ENCODE measurements around the gene GRK6. TPM values are rescaled to one million over a fixed set of nuclear protein-coding genes. Genes with fewer than 3 reads are reported as not detected.

GRK6 gene
- total RNA-seq, 1 experiment from 2014 or later: 75.2 TPM

DNA sequence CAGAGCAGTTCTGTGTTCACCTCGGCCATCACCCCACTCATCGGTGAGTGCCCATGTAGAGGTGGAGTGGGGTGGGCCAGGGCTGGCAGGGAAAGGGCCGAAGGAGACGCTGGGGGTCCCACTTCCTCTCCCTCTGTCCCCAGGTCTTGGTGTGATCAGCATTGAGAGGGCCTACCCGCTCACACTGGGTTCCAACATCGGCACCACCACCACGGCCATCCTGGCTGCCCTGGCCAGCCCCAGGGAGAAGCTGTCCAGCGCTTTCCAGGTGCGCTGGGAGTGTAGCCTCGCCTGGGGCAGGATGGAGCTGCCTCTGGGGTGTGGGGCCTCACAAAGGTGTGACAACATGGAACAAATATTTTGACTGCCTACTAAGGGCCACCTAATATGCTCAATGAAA is 29.7 kb upstream of the GRK6 start:
- H3K4me1 ChIP-seq (ENCODE audit: insufficient read depth, low read length): no peaks in the 10 kb centered on the region; the same call in 1 of the 2 replicates
- H4K8ac ChIP-seq (replicated peaks; ENCODE audit: insufficient read length, low read depth, low read length): no peak overlapping the region
- H2BK5ac ChIP-seq (ENCODE audit: insufficient read length, low read length): no peak overlapping the region
- no peaks in the 10 kb centered on the region for H3K79me2 ChIP-seq (ENCODE audit: insufficient read depth, low read length)
- H3K4ac ChIP-seq (ENCODE audit: low read depth, low read length): no peak overlapping the region
- no peaks in the 10 kb centered on the region; the same call in 1 of the 2 replicates for H3K27me3 ChIP-seq (ENCODE audit: insufficient read depth, low read length)
- Mint-ChIP-seq H3K9me3 (no peaks in the 10 kb centered on the region), H3K27me3 (ENCODE audit: low read depth) (peaks cover 37% of the 10 kb centered on the region), H3K36me3 (ENCODE audit: insufficient read depth in 1 of 3, low read depth in 3 of 3) (no peaks in the 10 kb centered on the region), H3K4me3 (no peak overlapping the region), H3K27ac (no peak overlapping the region), H3K4me1 (peaks cover 10 to 17% of the 10 kb centered on the region in 2 experiments)
- no peak overlapping the region for H3T11ph ChIP-seq (ENCODE audit: low read length)
- H3K18ac ChIP-seq (ENCODE audit: insufficient read length, low read depth, low read length): no peak overlapping the region
- H2AK5ac ChIP-seq (ENCODE audit: insufficient read length, low read length): no peak overlapping the region
- no peak overlapping the region for H2BK120ac ChIP-seq (ENCODE audit: low read depth, low read length, poor library complexity, severe bottlenecking)
- H3K23me2 ChIP-seq (ENCODE audit: insufficient read length, low read depth, low read length, poor library complexity, severe bottlenecking): no peaks in the 10 kb centered on the region
- no peak overlapping the region for H2BK15ac ChIP-seq (ENCODE audit: low read depth, low read length)
- H3K4me2 ChIP-seq (ENCODE audit: insufficient read depth, insufficient read length, low read length): no peak overlapping the region
- no CpG with 5 or more reads among the region's 10 CpGs for WGBS (ENCODE audit: extremely low coverage, insufficient read length, low lambda C conversion rate)
- H3K79me1 ChIP-seq (ENCODE audit: insufficient read depth, low read depth, low read length, poor library complexity, severe bottlenecking): no peaks in the 10 kb centered on the region
- H2BK12ac ChIP-seq (ENCODE audit: insufficient read length, low read depth, low read length): no peak overlapping the region
- H3K9ac ChIP-seq (ENCODE audit: extremely low read depth, insufficient read length, low read length): no peak overlapping the region
- no peak overlapping the region for H3K23ac ChIP-seq (ENCODE audit: insufficient read length, low read depth, low read length)
- no peak overlapping the region for H3K14ac ChIP-seq (ENCODE audit: insufficient read depth, low read length)
- no peaks in the 10 kb centered on the region for H3K9me3 ChIP-seq (ENCODE audit: control insufficient read depth, low read depth, low read length)
- H4K20me1 ChIP-seq (ENCODE audit: control insufficient read depth, insufficient read depth, insufficient read length): no peaks in the 10 kb centered on the region
- H3K27ac ChIP-seq (ENCODE audit: insufficient read length, low read depth, low read length): no peak overlapping the region
- TF ChIP-seq, protein P1, sequence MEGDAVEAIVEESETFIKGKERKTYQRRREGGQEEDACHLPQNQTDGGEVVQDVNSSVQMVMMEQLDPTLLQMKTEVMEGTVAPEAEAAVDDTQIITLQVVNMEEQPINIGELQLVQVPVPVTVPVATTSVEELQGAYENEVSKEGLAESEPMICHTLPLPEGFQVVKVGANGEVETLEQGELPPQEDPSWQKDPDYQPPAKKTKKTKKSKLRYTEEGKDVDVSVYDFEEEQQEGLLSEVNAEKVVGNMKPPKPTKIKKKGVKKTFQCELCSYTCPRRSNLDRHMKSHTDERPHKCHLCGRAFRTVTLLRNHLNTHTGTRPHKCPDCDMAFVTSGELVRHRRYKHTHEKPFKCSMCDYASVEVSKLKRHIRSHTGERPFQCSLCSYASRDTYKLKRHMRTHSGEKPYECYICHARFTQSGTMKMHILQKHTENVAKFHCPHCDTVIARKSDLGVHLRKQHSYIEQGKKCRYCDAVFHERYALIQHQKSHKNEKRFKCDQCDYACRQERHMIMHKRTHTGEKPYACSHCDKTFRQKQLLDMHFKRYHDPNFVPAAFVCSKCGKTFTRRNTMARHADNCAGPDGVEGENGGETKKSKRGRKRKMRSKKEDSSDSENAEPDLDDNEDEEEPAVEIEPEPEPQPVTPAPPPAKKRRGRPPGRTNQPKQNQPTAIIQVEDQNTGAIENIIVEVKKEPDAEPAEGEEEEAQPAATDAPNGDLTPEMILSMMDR (conservative IDR thresholded peaks at IDR 0.05): no peak
- no peak overlapping the region for H3K56ac ChIP-seq (ENCODE audit: insufficient read length, low read depth, low read length)
- no peak overlapping the region for H4K5ac ChIP-seq (ENCODE audit: insufficient read length, low read depth, low read length)
- H4K91ac ChIP-seq (ENCODE audit: insufficient read length, low read depth, low read length): no peak overlapping the region
- no peak overlapping the region for H2BK20ac ChIP-seq (ENCODE audit: low read depth, low read length, poor library complexity, severe bottlenecking)
- DNase-seq: no peak
- no peak overlapping the region for H2AFZ ChIP-seq (ENCODE audit: low read length)
